Measurements from ENCODE around the gene MSANTD3. TPM values are rescaled to one million over a fixed set of nuclear protein-coding genes. Genes with fewer than 3 reads are reported as not detected.

The MSANTD3 gene
- total and polyA plus RNA-seq, 2 experiments from 2014 or later = 19.7 to 34.5 TPM

GRCh38 chr9:100472268-100472667, 45.3 kb downstream of the MSANTD3 start (continued):
- TF ChIP-seq ETS1 (IDR thresholded peaks at IDR 0.05) = no peak
- no peak for TF ChIP-seq NANOG (IDR thresholded peaks at IDR 0.05; ENCODE audit: borderline replicate concordance)
- no peak for TF ChIP-seq JUNB (IDR thresholded peaks at IDR 0.05; ENCODE audit: unreplicated experiment)
- TF ChIP-seq EZH2phosphoT487 (IDR thresholded peaks at IDR 0.05; ENCODE audit: unreplicated experiment) = no peak
- TF ChIP-seq CREB1 (CRISPR knock-in tag; IDR thresholded peaks at IDR 0.05; ENCODE audit: low read depth) = no peak
- no peak for TF ChIP-seq CTCF (conservative IDR thresholded peaks at IDR 0.05; ENCODE audit: low read depth in 2 of 2)
- no peak for TF ChIP-seq EZH2 (IDR thresholded peaks at IDR 0.05; ENCODE audit: low read depth, unreplicated experiment)
- TF ChIP-seq ZNF114 (CRISPR knock-in tag; IDR thresholded peaks at IDR 0.05) = no peak

GRCh38 chr9:100472788-100473275, 45.9 kb downstream of the MSANTD3 start, which contains the start of gene TMEFF1:
Gene TMEFF1 (plus strand): TSS chr9:100473149. CDS start chr9:100473545, 396 bp downstream.
- H3K36me3 Mint-ChIP-seq (ENCODE audit: low read depth) = peaks cover 3% of the 10 kb centered on the region; the same call in 1 of the 3 replicates
- TF ChIP-seq REST (IDR thresholded peaks at IDR 0.05; ENCODE audit: unreplicated experiment) (no peak), ETS1 (IDR thresholded peaks at IDR 0.05) (no peak), EZH2phosphoT487 (IDR thresholded peaks at IDR 0.05; ENCODE audit: unreplicated experiment) (no peak), ZNF114 (CRISPR knock-in tag; IDR thresholded peaks at IDR 0.05) (no peak), POLR2AphosphoS5 (IDR thresholded peaks at IDR 0.05; ENCODE audit: low read depth) (peak; percentile 62), CREB1 (CRISPR knock-in tag; IDR thresholded peaks at IDR 0.05; ENCODE audit: low read depth) (peak; percentile 64), CTCF (conservative IDR thresholded peaks at IDR 0.05; ENCODE audit: low read depth in 2 of 2) (0 out of 4 replicates have a peak, but pooled peaks of 1 of the 2 experiments have one; percentile 2)

More at GRCh38 chr9:100472788-100473275, 45.9 kb downstream of the MSANTD3 start, which contains the start of gene TMEFF1:
- Mint-ChIP-seq H3K27me3 (ENCODE audit: insufficient read depth, low read depth, poor library complexity) (peaks cover 9% of the 10 kb centered on the region), H3K27ac (peak within 1 kb of the TSS; percentile 77), H3K4me3 (peak within 1 kb of the TSS; percentile 88), H3K9me3 (no peaks in the 10 kb centered on the region; the same call in 2 of the 3 replicates), H3K4me1 (peaks cover 35% of the 10 kb centered on the region)
- H3F3A ChIP-seq (replicated peaks; ENCODE audit: low read depth) = 0 out of 2 replicates have a peak, but pooled peaks cover 4% of the 10 kb centered on the region
- no peaks in the 10 kb centered on the region for H3K9me2 ChIP-seq (ENCODE audit: insufficient read depth)
- peaks cover 10% of the 10 kb centered on the region; the same call in 1 of the 2 replicates for H4K20me1 ChIP-seq (replicated peaks; ENCODE audit: insufficient read depth)
- ATAC-seq (peak; percentile 72), DNase-seq (ENCODE audit: low spot score) (peak; percentile 91)
- peak within 1 kb of the TSS; percentile 64 for H3K4me3 ChIP-seq
- no peaks in the 10 kb centered on the region for H3K36me3 ChIP-seq (ENCODE audit: insufficient read depth)
- 0 out of 2 replicates have a peak within 1 kb of the TSS, but pooled peaks have one; percentile 65 for H3K27ac ChIP-seq (ENCODE audit: low read depth)
- H3K4me2 ChIP-seq = peak within 1 kb of the TSS; percentile 84
- H3K4me1 ChIP-seq (ENCODE audit: insufficient read depth) = peaks cover 18% of the 10 kb centered on the region
- H3K27me3 ChIP-seq (ENCODE audit: insufficient read depth) = no peaks in the 10 kb centered on the region
- H3K79me2 ChIP-seq (replicated peaks; ENCODE audit: insufficient read depth) = peaks cover 39% of the 10 kb centered on the region
- peak within 1 kb of the TSS; percentile 98 for H2AFZ ChIP-seq

Measured in GM23338 (cell line).